HAP-1 (cell line): Measurements from ENCODE around the gene R3HDM4.
"Not testable (repeated sequence)": the region's sequence is repeated elsewhere in the genome, so short reads cannot be mapped to it uniquely, and the experiment has no call there.

Source experiments
- DNase-seq, 2 experiments: peaks; one replicate each; pipeline ENCODE4 v3.0.0-alpha.2; 2016 to 2020; ENCODE audit warnings: low spot score in 2 of 2
- H3K27me3 ChIP-seq: fragments of 250-450 bp; sonication (Bioruptor Pico); 2 replicates; pipeline ENCODE4 v1.5.1; 2020; ENCODE audit warnings: low read depth, mild to moderate bottlenecking, moderate library complexity
- H3K36me3 ChIP-seq: fragments of 250-450 bp; sonication (Bioruptor Pico); replicated peaks from 2 replicates; pipeline ENCODE4 v1.5.1; 2020; ENCODE audit warnings: mild to moderate bottlenecking
- H3K4me1 ChIP-seq: fragments of 250-450 bp; sonication (Bioruptor Pico); 2 replicates; pipeline ENCODE4 v1.5.1; 2020; ENCODE audit warnings: mild to moderate bottlenecking
- H3K4me3 ChIP-seq: fragments of 250-450 bp; sonication (Bioruptor Pico); 2 replicates; pipeline ENCODE4 v1.5.1; 2020; ENCODE audit warnings: mild to moderate bottlenecking, moderate library complexity
- H3K9me3 ChIP-seq: fragments of 250-450 bp; sonication (Bioruptor Pico); 2 replicates; pipeline ENCODE4 v1.5.1; 2020; ENCODE audit warnings: mild to moderate bottlenecking, moderate library complexity
- in situ Hi-C: fragments of 300-500 bp; cut with MboI; formaldehyde crosslinking; loops from 3 replicates; pipeline ENCODE4 v1.14.3; 2020; ENCODE audit warnings: low sequenced_read_pairs, inconsistent platforms, mixed read lengths

Gene R3HDM4

DNA sequence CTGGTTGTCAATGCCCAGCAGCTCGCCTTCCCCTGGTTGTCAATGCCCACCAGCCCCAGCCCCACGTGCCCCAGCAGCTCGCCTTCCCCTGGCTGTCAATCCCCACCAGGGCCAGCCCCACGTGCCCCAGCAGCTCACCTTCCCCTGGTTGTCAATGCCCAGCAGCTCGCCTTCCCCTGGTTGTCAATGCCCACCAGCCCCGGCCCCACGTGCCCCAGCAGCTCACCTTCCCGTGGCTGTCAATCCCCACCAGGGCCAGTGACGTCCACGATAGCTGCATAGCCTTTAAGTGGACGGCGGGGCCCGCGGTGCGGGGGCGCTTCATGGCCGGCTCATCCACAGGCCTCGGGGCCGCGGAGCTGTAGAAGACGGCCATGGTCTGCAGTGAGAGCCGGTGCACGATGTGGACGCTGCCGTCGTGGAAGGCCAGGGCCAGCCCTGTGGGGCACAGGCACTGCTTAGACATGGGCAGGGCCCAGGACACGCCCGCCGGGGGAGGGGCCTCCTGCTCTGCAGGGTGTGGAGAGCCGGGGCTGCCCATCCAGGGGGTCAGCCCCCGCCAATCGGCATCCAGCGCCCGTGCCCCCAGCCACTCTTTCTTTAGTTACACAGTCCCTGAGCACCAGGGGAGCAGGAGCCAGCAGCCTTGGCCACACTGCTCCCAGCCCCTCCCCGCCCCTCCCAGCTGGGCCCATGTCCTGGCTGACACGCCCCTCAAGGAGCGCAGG, 33.1 kb downstream of the R3HDM4 start:
- no peaks in the 10 kb centered on the region for H3K4me1 ChIP-seq
- no peaks in the 10 kb centered on the region for H3K9me3 ChIP-seq
- DNase-seq, result no peak
- in situ Hi-C loops, result no loop called here
- no peak overlapping the region for H3K4me3 ChIP-seq
- peaks cover 54% of the 10 kb centered on the region for H3K36me3 ChIP-seq
- H3K27me3 ChIP-seq, result no peaks in the 10 kb centered on the region

DNA sequence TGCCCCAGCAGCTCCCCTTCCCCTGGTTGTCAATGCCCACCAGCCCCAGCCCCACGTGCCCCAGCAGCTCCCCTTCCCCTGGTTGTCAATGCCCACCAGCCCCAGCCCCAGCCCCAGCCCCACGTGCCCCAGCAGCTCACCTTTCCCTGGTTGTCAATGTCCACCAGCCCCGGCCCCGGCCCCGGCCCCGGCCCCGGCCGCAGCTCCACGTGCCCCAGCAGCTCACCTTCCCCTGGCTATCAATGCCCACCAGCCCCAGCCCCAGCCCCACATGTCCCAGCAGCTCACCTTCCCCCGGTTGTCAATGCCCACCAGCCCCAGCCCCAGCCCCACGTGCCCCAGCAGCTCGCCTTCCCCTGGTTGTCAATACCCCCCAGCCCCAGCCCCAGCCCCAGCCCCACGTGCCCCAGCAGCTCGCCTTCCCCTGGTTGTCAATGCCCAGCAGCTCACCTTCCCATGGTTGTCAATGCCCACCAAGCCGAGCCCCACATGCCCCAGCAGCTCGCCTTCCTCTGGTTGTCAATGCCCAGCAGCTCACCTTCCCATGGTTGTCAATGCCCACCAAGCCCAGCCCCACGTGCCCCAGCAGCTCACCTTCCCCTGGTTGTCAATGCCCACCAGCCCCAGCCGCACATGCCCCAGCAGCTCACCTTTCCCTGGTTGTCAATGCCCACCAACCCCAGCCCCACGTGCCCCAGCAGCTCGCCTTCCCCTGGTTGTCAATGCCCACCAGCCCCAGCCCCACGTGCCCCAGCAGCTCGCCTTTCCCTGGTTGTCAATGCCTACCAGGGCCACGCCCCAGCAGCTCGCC, 34.1 kb downstream of the R3HDM4 start:
- H3K36me3 ChIP-seq, result peaks cover 57% of the 10 kb centered on the region

DNA sequence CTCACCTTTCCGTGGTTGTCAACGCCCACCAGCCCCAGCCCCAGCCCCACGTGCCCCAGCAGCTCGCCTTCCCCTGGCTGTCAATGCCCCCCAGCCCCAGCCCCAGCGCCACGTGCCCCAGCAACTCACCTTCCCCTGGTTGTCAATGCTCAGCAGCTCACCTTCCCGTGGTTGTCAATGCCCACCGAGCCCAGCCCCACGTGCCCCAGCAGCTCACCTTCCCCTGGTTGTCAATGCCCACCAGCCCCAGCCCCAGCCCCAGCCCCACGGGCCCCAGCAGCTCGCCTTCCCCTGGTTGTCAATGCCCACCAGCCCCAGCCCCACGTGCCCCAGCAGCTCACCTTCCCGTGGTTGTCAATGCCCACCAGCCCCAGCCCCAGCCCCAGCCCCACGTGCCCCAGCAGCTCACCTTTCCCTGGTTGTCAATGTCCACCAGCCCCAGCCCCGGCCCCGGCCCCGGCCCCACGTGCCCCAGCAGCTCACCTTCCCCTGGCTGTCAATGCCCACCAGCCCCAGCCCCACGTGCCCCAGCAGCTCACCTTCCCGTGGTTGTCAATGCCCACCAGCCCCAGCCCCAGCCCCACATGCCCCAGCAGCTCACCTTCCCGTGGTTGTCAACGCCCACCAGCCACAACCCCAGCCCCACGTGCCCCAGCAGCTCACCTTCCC, 34.9 kb downstream of the R3HDM4 start:
- H3K4me1 ChIP-seq, H3K27me3 ChIP-seq, DNase-seq, H3K4me3 ChIP-seq, in situ Hi-C loops, H3K9me3 ChIP-seq: not testable (repeated sequence)
- peaks cover 58% of the 10 kb centered on the region for H3K36me3 ChIP-seq

More for the DNA sequence above, 34.1 kb downstream of the R3HDM4 start:
- H3K4me1 ChIP-seq, in situ Hi-C loops, DNase-seq, H3K27me3 ChIP-seq, H3K9me3 ChIP-seq, H3K4me3 ChIP-seq: not testable (repeated sequence)

DNA sequence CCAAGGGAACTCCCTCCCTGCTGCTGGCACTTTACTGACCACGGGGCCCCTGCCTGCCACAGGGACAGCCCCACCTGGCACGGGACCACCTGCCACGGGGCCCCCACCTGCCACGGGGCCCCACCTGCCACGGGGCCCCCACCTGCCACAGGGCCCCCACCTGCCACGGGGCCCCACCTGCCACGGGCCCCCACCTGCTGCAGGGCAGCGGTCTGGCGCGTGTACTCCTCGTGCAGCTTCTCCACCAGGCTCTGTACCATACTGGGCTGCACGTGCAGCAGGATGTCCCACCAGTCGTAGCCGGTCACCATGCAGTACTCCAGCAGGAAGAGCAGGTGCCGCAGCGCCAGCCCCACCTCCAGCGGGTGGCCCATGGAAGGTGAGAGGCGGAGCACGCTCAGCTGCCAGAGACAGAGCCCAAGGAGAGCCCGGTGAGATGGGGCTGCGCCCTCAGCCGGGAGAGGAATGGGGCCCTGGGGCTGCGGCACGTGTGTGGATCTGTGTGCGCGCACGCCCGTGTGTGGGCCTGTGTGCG, 36.2 kb downstream of the R3HDM4 start:
- DNase-seq, result no peak
- Histone ChIP-seq H3K9me3 (no peaks in the 10 kb centered on the region), H3K4me3 (no peak overlapping the region), H3K27me3 (no peaks in the 10 kb centered on the region), H3K4me1 (peaks cover 7% of the 10 kb centered on the region), H3K36me3 (peaks cover 52% of the 10 kb centered on the region)
- in situ Hi-C loops, result no loop called here

DNA sequence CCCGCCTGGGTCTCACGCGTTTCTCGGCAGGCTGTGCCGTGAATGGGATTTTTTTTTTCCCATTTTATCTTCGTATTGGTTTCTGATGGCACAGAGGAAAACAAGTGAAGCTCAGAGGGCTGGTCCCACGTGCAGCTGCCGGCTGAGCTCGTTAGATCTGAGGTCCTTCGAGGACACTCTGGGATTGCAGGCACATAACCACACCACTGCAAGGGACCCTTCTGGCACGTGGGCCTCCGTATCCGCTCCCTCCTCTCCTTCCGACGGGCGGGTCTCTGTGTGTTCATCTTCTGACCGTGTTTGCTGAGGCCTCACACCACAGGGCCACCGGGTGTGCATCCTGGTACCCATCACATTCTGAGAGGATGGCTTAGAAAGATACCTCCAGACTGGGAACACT, 36.9 kb downstream of the R3HDM4 start:
- DNase-seq, result no peak
- no peaks in the 10 kb centered on the region for H3K9me3 ChIP-seq
- no peak overlapping the region for H3K4me3 ChIP-seq
- H3K4me1 ChIP-seq, result peaks cover 8% of the 10 kb centered on the region
- in situ Hi-C loops, result no loop called here
- no peaks in the 10 kb centered on the region for H3K27me3 ChIP-seq
- peaks cover 49% of the 10 kb centered on the region for H3K36me3 ChIP-seq

DNA sequence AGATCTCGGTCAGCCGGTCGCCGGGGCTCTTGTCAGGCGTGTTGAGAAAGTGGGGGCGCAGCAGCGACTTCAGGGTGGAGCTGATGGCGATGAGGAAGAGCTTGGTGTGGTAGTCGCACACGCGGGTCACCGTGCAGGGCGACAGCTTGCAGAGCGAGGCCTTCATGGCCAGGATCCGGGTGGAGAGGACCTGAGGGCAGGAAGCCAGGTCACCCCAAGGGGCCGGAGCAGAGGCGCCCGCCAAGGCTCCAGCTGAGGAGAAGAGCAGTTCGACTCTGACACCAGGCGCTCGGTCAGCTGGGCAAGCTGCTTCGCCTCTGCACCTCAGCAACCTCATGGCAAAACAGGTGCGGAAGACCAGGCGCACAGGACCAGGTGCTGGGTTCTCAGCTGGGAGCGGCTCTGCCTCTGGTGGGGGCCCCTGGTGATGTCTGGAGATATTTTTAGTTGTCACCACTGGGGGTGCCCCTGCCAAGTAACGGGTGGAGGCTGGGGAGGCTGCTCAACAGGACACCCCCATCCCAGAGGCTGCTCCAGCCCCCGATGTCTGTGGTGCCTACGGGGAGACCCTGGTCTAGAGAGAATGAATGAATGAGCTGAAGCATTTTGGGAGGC, 37.6 kb downstream of the R3HDM4 start:
- DNase-seq, result no peak
- Histone ChIP-seq H3K4me3 (no peak overlapping the region), H3K27me3 (no peaks in the 10 kb centered on the region), H3K36me3 (peaks cover 50% of the 10 kb centered on the region), H3K4me1 (peaks cover 8% of the 10 kb centered on the region), H3K9me3 (no peaks in the 10 kb centered on the region)
- in situ Hi-C loops, result no loop called here

DNA sequence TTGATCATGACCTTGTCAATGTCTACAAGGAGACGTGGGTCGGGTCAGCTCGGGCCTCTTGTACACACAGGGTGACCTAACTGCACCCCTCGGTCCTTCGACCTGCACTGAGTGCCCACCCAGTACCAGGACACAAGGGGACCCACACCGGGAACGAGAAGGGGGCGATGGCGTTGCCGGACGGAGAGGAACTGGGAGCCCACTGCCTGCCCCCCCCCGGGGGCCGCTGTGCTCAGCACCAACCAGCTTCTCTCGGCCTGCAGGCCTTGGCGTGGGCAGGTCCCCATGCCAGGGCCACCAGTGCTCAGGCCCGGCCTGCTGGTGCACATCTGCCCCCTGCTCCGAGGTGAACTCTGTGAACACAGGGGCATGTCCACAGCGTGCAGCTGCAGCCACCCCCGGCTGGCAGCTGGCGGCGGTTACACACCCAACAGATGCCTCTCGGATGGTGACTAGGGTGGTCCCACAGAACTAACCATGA, 39.4 kb downstream of the R3HDM4 start:
- no peak for DNase-seq
- Histone ChIP-seq H3K4me1 (peaks cover 8% of the 10 kb centered on the region), H3K36me3 (peaks cover 65% of the 10 kb centered on the region), H3K27me3 (no peaks in the 10 kb centered on the region), H3K9me3 (no peaks in the 10 kb centered on the region), H3K4me3 (no peak overlapping the region)
- in situ Hi-C loops, result no loop called here

DNA sequence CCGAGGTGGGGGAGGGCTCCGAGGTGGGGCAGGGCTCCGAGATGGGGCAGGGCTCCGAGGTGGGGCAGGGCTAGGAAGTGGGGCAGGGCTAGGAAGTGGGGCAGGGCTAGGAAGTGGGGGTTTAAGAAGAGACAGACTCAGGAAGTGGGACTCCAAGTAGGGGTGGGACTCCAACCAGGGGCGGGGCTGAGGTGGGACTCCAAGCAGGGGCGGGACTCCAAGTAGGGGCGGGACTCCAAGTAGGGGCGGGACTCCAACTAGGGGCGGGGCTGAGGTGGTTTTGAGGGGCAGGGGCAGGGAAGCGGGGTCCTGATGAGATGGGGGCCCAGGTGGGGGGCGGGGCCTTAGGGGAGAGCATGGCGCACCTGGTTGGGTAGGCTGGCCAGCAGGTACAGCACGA, 39.9 kb downstream of the R3HDM4 start:
- peak in 1 of 2 experiments; percentile 78 for DNase-seq
- H3K4me3 ChIP-seq, result no peak overlapping the region
- in situ Hi-C loops, result no loop called here
- H3K9me3 ChIP-seq, result no peaks in the 10 kb centered on the region
- H3K27me3 ChIP-seq, result no peaks in the 10 kb centered on the region
- H3K36me3 ChIP-seq, result peaks cover 70% of the 10 kb centered on the region
- peaks cover 8% of the 10 kb centered on the region for H3K4me1 ChIP-seq

DNA sequence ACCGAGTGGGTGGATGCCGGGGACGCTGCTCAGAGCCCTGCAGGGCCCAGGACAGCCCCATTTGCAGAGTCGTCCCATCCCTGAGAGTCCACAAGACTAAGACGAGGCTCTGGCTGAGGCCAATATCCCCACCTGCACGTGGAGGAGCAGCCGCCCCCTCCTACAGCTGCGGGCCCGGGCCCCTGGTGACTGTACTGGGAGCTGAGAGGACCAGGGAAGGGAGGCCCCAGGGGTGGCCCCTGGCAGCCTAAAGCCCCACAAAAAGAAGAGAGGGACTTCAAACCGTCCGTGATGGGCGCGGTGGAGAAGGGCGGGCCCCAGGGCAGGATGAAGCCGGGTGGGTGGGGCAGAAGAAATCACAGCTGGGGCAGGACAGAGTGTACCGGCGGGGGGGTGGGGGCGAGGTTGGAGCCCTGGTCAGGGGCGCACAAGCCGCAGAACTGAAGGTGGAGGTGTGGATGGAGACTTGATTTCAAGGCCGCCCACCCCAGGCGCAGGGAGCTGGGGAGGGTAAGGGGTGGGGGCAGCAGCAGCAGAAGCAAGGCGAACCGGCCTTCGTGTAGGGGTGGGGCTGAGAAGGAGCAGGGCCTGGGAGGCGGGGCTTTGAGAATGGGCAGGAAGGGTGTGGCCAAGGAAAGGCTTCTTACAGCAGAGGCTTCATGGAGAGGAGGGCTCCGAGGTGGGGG, 40.6 kb downstream of the R3HDM4 start:
- Histone ChIP-seq H3K4me3 (no peak overlapping the region), H3K36me3 (peaks cover 77% of the 10 kb centered on the region), H3K4me1 (peaks cover 8% of the 10 kb centered on the region), H3K27me3 (no peaks in the 10 kb centered on the region), H3K9me3 (no peaks in the 10 kb centered on the region)
- in situ Hi-C loops, result no loop called here
- peak; percentile 82 to 94 for DNase-seq

DNA sequence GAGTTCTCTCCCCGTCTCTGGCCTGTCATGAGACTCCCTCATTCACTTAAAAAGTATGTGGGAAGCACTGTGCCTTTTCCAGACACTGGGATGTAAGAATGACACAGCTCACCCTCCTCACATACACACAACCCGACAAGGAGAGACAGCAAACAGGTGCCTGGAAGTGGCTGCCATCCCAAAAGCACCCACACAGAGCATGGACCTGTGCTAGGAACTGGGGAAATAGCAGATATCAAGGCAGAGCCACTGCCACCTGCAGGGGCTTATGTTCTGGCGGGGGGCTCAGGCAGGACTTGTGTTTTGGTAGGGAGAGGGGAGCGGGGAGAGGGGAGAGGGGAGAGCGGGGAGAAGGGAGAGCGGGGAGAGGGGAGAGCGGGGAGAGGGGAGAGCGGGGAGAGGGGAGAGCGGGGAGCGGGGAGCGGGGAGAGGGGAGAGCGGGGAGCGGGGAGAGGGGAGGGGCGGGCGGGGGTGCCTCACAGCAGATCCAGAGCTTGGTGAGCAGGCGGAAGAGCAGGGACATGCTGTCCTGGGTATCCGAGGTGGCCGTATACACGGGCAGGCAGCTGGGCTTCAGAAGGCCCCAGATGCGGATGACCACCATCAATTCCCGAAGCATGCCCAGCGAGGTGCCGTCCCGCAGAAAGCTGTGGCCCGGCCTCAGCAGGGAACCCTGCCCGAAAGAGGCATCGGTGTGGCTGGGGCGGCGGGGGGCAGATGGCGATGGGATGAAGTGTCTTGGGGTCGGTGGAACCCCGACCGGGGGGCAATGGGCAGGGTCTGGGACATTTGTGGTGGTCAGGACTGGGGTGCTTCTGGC, 41.4 kb downstream of the R3HDM4 start:
- Histone ChIP-seq H3K36me3 (peaks cover 73% of the 10 kb centered on the region), H3K9me3 (no peaks in the 10 kb centered on the region), H3K27me3 (no peaks in the 10 kb centered on the region), H3K4me1 (peaks cover 8% of the 10 kb centered on the region), H3K4me3 (no peak overlapping the region)
- peak in 1 of 2 experiments; percentile 41 for DNase-seq
- in situ Hi-C loops, result no loop called here

DNA sequence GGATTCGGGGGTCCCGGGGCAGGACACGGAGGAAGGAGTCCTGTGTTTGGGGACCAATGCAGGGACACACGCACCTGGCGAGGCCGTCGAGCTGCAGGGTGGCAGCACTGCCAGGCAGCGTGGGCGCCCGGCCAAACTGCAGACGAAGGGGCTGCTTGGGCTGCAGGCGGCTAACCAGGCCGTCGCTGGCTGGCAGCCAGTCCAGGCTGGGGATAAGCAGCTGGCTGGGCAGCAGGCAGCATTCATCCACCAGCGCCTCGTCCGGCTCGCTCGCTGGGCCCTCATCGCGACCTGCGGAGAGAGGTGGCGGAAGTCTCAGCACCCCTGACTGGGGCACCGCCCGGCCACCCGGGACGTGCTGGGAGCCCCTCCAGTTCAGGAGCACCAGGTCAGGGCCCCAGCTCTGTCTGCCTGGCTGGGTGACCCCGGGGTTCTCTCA, 42.0 kb downstream of the R3HDM4 start:
- DNase-seq, result no peak
- H3K36me3 ChIP-seq, result peaks cover 67% of the 10 kb centered on the region
- H3K4me3 ChIP-seq, result no peak overlapping the region
- no peaks in the 10 kb centered on the region for H3K9me3 ChIP-seq
- no peaks in the 10 kb centered on the region for H3K27me3 ChIP-seq
- in situ Hi-C loops, result no loop called here
- H3K4me1 ChIP-seq, result peaks cover 8% of the 10 kb centered on the region

DNA sequence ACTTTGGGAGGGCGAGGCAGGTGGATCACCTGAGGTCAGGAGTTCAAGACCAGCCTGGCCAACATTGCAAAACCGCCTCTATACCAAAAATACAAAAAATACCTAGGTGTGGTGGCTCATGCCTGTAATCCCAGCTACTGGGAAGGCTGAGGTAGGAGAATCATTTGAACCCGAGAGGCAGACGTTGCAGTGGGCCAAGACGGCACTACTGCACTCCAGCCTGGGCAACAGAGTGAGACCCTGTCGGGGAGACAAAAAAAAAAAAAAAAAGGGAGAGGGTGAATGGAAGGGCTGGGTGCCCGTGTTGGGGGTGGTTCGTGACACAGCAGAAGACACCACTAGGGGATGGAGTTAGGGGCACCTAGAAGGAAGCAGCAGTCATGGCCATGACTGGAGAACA, 42.7 kb downstream of the R3HDM4 start:
- Histone ChIP-seq H3K4me1 (peaks cover 8% of the 10 kb centered on the region), H3K27me3 (no peaks in the 10 kb centered on the region), H3K4me3 (no peak overlapping the region), H3K36me3 (peaks cover 63% of the 10 kb centered on the region), H3K9me3 (no peaks in the 10 kb centered on the region)
- in situ Hi-C loops, result no loop called here
- no peak for DNase-seq
